ENCODE data around the gene HOXA3.

Gene HOXA3

GRCh38 chr7:27177795-27178320, 25.5 kb upstream of the HOXA3 start:
- DNase-seq, result no peak

- no peak for DNase-seq
These were observed 24.8 kb upstream of the HOXA3 start for GRCh38 chr7:27176962-27177794.

DNA sequence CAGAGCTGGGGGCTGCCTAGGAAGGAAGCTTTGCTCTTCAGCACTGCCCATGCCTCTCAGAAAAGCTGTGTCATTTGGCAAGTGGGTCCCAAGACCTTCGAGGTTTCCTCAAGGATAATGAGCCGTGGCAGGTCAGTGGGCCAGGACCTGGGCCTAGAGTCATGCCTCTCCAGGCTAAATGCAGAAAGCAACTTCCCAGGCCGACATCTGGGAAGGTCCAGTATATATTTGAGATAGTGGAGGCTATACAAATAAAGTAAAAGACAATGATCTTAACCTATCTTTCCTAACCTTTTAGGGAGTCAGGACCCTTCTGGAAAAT, 24.1 kb upstream of the HOXA3 start:
- no peak for DNase-seq

DNA sequence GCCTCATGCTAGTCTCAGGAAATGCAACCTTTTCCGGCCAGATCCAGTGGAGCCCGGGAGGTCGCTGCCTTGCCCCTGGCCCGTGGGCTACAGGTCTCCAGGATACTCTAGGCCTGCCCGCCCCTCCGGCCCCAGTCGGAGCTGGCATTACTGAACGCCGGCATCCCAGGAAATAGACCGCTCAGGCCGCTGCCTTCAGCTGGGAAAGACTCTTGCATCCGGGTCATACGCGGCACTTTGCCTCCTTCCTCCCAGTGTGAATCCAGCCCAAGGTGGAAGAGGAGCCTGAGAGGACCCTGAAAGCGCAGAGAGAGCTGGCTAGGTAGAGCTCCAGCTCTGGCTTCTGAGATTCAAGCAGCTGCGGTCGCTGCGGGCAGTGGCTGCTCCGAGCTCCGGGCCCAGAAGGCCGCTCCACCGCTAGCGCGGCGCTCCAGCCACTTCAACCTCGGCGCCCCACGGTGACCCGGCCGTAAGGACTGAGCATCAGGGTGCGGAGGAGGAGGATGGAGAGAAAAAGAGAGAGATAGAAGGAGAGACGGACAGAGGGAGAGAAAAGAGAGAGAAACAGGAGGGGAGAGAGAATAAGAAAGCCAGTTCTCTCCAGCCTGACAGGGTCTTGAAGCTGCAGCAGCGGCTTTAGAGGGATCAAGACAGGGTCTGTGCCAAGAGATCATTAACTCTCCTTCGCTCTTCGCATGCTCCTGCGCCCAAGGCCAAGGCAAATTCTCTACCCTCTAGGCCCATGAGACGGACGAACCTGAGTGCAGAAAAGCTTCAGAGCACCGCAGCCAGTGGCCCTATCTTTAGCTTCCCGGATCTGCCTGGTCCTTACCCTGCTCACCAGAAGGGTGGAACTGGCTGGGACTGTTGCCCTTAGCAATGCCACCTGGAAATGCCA, 23.5 kb upstream of the HOXA3 start:
- no peak for DNase-seq

DNA sequence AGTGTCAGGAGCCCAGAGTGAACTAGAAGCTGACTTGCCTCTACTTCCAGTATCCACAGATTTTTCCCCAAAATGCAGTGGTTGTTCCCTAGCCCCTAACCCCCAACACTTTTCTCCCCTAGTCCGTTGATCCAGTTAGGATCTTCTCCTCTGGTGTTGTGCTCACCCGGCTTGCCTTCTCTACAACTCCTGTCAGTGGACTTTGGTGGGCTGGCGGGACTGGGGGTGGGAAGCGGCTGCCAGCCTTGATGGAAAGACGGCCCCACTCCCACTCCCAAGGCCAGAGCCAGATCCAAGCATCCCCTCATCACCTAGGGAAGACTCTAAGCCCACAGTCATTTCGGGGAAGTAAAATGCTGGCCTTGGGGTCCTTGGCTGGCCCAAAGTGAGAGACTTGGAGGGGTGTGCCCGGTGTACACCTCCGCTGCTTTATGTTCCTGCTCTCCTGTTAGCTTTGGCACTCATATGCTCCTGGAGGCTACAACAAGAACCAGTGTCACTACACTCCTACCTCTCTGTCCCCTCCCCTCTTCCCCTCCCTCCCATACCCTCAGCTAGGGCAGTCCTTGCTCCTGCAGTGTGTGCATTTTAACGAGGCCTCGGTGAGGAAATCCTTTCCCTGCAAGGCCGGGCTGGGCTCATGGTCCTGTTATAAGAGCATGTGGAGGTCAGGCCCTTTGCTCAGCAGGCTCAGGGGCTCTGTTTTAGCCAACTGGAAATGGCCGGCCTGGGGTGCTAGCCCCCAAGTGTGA, 22.7 kb upstream of the HOXA3 start:
- no peak for DNase-seq

GRCh38 chr7:27173956-27174873, 21.8 kb upstream of the HOXA3 start, which contains the start of gene HOXA10:
Gene HOXA10, minus strand, starts transcription at chr7:27174320. Its CDS starts 14 bp downstream, at chr7:27174306.
- DNase-seq, result no peak

GRCh38 chr7:27173511-27173955, 21.1 kb upstream of the HOXA3 start:
- no peak for DNase-seq

- DNase-seq, result no peak
These were observed 20.6 kb upstream of the HOXA3 start for GRCh38 chr7:27172823-27173510.

DNA sequence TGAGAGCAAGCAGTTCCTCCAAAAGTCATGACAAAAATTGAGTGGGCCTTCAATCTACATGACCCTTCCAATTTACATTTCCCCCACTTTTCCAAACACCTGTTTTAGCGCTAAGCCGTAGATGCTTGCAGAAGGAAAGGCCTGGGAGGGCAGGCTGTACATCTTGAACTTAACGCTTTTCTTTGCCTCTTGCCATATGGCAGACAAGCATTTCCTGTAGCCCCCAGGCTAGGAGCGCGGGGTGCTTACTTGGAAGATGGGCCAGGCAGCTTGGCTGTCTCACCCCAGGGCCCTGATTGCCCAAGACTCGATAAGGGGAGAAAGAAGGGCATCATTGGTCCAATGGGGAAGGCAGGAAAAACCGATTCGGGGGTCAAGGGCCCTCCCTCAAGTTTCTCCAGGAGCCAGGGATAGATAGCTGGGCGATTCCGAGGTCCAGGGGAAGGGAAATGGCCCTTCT, 20.0 kb upstream of the HOXA3 start:
- peak; percentile 43 for DNase-seq

DNA sequence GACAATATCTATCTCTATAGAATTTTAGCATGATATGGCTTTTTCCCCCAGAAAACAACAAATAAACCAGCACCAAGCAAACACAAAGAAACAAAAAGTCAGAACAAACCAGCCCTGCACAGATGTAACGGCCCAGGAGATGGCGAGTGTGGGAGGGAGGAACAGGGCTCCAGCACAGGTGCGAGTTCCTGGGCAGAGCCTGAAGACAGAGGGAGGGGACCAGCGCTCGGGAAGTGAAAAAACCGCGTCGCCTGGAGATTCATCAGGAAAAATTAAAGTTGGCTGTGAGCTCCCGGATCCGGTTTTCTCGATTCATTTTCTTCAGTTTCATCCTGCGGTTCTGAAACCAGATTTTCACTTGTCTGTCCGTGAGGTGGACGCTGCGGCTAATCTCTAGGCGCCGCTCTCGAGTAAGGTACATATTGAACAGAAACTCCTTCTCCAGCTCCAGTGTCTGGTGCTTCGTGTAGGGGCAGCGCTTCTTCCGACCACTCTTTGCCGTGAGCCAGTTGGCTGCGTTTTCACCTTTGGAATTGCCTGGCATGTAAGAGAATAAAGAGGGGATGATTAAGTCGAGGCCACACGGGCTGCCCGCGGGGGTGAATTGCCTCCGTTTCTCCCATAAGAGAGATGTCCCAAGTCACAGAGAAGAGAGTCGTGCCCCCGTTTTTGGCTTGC, 19.4 kb upstream of the HOXA3 start:
- DNase-seq, result no peak

GRCh38 chr7:27171325-27171636, 18.9 kb upstream of the HOXA3 start:
- no peak for DNase-seq

GRCh38 chr7:27170426-27171324, 18.3 kb upstream of the HOXA3 start:
- no peak for DNase-seq

DNA sequence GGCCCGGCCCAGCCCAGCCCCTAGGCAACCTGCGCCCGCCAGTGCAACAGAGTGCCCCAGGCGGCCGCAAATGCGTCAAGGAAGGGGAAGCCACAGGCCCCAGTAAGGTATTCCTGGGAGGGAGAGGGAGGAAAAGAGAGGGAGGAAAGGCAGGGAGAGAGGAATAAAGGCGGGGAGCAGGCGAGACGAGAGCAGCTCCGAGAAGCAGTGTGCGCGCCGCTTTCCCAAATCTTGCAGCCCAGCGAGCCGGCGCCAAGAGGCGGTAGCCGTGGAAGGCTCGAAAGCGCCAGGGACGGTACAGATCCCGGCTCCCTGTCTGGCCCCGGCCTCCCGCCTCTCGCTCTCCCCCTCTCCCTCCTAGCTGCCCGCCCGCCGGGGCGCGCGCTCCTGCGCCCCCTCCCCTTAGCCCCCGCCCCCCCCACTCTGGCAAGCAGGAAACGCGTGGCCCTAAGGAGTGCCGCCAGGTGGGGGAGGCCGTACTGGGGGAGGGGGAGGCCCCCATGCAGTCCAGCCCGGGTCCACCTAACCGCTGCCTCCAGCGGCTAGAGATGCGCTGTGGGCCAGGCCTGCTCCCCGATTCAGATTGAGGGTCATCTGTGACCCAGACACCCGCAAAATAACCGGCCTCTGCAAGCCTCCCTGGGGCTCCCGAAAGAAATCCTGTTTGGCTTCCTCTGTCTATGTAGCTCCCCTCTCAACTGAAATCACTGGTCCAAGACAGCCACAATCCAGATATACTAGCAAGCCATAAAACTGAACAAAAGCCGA, 17.5 kb upstream of the HOXA3 start:
- DNase-seq, result no peak

DNA sequence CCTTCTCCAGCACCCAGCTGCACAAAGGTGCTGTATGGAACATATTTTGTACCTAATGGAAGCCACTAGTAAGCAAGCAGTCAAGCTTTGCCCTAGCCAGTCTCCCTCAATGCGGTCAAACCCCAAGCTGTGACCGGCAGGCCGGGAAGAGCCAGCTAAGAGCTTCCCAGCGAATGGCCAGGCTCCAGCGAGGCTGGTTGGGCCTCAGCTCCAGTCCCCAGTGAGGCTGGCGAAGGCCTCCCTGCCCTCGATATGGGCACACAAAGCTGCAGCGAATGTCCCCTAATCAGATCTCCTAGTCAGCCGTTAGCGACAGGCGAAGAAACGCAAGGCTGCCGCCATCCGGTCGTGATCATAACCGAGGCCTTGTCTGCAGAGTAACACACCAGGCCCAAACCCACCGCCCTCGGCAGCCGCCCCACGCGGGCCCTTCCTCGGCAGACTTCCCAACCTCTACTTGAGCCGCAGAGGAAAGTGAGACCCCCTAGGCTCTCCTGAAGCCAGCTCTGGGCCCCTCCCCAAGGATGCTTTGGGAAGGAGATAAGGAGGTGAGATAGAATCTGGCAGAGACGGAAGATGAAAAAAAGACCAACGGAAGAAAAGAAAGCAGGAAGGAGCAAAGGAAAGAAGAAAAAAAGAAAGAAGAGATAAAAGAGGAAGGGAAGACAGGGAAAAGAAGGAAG, 16.0 kb upstream of the HOXA3 start:
- DNase-seq, result peak; percentile 27

DNA sequence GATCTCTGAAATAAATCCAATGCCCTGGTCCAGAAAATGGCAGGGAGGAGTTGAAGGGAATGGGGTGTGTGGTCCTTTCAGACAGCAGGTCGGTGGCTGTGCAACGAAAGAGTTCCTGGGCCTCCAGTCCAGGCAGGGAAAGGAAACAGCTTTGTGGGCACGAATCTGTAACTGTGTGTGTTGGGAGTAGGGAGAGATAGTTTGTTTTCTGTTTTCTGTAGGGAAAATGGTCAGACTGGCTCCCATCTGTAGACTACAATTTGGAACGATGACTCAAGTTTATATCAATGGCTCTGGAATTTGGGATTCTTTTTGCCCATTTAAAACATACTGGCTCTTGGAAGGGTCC, 15.5 kb upstream of the HOXA3 start:
- DNase-seq, result no peak

- DNase-seq, result no peak
These were observed 14.4 kb upstream of the HOXA3 start for GRCh38 chr7:27166531-27167505.

DNA sequence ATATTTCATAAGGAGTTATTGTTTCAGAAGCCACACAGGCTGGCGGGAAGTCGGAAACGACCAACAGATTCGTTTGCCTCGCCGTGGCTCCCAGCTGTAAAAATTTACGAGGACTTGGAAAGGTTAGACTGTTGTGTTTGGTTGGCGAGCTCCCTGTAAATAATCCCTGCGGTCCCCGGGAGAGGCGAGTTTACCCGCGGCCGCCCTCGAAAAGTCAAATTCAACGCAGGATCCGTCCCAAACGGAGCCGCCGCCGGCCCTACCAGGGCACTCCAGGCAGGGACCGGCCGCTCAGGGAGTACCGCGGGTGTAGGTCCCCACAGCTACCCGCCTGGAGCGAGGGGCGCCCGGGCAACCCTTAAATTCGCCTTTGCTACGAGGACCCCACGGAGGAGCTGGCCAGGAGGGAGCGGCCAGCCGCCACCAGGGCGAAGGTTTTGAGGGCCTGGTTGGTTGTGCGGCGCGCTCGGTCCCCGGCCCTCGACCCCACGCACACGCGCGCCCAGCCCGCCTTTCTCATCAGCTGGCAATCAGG, 13.7 kb upstream of the HOXA3 start:
- DNase-seq, result no peak

All from NCI-H524 treated with DMSO at 0.1 percent for 48 hours (cell line).